ENCODE measurements around the gene SPN. TPM values are rescaled to one million over a fixed set of nuclear protein-coding genes. Genes with fewer than 3 reads are reported as not detected.

SPN gene
- total RNA-seq, 1 experiment from 2014 or later = not detected

DNA sequence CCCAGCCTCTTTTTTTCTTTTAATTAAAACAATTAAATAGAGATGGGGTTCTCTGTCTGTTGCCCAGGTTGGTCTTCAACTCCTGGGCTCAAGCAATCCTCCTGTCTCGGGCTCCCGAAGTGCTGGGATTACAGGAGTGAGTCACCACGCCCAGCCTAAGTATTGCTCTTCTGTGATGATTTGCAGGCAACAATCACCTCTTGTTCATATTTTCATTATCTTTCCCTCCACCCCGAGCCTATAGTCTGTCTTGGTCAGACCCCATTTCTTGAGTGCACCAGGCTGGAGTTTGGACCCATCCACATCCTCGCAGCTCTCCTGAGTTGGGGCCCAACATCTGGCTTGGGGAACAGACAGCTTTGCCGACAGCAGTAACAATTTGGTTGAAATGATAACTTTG is 4.3 kb upstream of the SPN start:
- intact Hi-C loops (cut with micrococcal nuclease; ENCODE audit: unreplicated experiment) = no loop called here
- TF ChIP-seq, protein P1, sequence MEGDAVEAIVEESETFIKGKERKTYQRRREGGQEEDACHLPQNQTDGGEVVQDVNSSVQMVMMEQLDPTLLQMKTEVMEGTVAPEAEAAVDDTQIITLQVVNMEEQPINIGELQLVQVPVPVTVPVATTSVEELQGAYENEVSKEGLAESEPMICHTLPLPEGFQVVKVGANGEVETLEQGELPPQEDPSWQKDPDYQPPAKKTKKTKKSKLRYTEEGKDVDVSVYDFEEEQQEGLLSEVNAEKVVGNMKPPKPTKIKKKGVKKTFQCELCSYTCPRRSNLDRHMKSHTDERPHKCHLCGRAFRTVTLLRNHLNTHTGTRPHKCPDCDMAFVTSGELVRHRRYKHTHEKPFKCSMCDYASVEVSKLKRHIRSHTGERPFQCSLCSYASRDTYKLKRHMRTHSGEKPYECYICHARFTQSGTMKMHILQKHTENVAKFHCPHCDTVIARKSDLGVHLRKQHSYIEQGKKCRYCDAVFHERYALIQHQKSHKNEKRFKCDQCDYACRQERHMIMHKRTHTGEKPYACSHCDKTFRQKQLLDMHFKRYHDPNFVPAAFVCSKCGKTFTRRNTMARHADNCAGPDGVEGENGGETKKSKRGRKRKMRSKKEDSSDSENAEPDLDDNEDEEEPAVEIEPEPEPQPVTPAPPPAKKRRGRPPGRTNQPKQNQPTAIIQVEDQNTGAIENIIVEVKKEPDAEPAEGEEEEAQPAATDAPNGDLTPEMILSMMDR (IDR thresholded peaks at IDR 0.05; ENCODE audit: unreplicated experiment) = no peak
- no peak for DNase-seq
- H3K4me3 Mint-ChIP-seq (ENCODE audit: low read depth, unreplicated experiment) = no peak overlapping the region
- H3K36me3 Mint-ChIP-seq (ENCODE audit: insufficient read depth, unreplicated experiment) = no peaks in the 10 kb centered on the region
- no peaks in the 10 kb centered on the region for H3K9me3 Mint-ChIP-seq (ENCODE audit: low read depth, unreplicated experiment)
- BruUV-seq (replicated peaks) = no TSS peak
- no peak overlapping the region for H3K27ac Mint-ChIP-seq (ENCODE audit: unreplicated experiment)
- CTCF ChIA-PET = interaction anchor here (0.7 kb wide), 1 partner anchor 70 kb away, joined by 3 read pairs; no protein-coding TSS in a partner anchor
- peaks cover 15% of the 10 kb centered on the region for H3K27me3 Mint-ChIP-seq (ENCODE audit: unreplicated experiment)
- no peaks in the 10 kb centered on the region for H3K4me1 Mint-ChIP-seq (ENCODE audit: low read depth, unreplicated experiment)

DNA sequence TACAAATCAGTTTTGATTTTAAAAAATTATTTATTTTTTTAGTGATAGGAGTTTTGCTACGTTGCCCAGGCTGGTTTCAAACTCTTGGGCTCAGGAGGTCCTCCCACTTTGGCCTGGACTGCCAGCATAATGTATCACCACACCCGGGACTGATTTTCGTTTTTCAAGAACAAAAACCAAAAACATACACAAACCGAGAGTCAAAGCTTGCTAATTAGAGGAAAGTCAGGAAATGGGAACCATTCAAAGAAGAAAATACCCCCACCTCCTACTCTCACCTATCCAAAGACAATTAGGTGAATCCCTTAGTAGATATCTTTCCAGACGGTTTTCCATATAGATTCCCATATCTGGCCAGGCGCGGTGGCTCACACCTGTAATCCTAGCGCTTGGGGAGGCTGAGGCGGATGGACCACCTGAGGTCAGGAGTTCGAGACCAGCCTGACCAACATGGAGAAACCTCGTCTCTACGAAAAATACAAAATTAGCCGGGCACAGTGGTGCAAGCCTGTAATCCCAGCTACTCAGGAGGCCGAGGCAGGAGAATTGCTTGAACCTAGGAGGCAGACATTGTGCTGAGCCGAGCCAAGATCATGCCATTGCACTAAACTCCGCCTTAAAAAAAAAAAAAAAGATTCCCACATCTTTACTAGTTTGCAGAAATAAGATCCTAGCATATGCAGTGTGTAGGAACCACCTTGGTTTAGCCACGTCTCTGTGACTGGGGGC is 883 bp upstream of the SPN start:
- CTCF ChIA-PET = interaction anchor here (1.6 kb wide), 1 partner anchor 11 kb away, joined by 3 read pairs; no protein-coding TSS in a partner anchor
- Mint-ChIP-seq H3K36me3 (ENCODE audit: insufficient read depth, unreplicated experiment) (no peaks in the 10 kb centered on the region), H3K4me3 (ENCODE audit: low read depth, unreplicated experiment) (no peak overlapping the region), H3K9me3 (ENCODE audit: low read depth, unreplicated experiment) (no peaks in the 10 kb centered on the region), H3K27me3 (ENCODE audit: unreplicated experiment) (peaks cover 15% of the 10 kb centered on the region), H3K27ac (ENCODE audit: unreplicated experiment) (no peak overlapping the region), H3K4me1 (ENCODE audit: low read depth, unreplicated experiment) (peaks cover 8% of the 10 kb centered on the region)
- no TSS peak for BruUV-seq (replicated peaks)
- no peak for DNase-seq
- intact Hi-C loops (cut with micrococcal nuclease; ENCODE audit: unreplicated experiment) = no loop called here
- TF ChIP-seq, protein P1 (IDR thresholded peaks at IDR 0.05; ENCODE audit: unreplicated experiment) = no peak

DNA sequence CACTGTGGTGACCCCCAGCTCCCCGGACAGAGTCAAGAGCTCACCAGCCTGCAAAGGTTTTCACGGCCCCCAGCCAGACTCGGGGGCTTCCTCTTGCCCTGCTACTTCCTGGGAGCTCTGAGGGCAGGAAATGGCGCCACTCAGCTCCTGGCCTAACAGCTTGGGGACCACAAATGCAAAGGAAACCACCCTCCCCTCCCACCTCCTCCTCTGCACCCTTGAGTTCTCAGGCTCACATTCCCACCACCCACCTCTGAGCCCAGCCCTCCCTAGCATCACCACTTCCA is 375 bp upstream of the SPN start:
- no TSS peak for BruUV-seq (replicated peaks)
- peaks cover 8% of the 10 kb centered on the region for H3K4me1 Mint-ChIP-seq (ENCODE audit: low read depth, unreplicated experiment)
- no peak for DNase-seq
- H3K9me3 Mint-ChIP-seq (ENCODE audit: low read depth, unreplicated experiment) = no peaks in the 10 kb centered on the region
- CTCF ChIA-PET = interaction anchor here (1.6 kb wide), 1 partner anchor 11 kb away, joined by 3 read pairs; no protein-coding TSS in a partner anchor
- H3K27ac Mint-ChIP-seq (ENCODE audit: unreplicated experiment) = no peak overlapping the region
- no peak overlapping the region for H3K4me3 Mint-ChIP-seq (ENCODE audit: low read depth, unreplicated experiment)
- no peaks in the 10 kb centered on the region for H3K36me3 Mint-ChIP-seq (ENCODE audit: insufficient read depth, unreplicated experiment)
- intact Hi-C loops (cut with micrococcal nuclease; ENCODE audit: unreplicated experiment) = no loop called here
- peaks cover 15% of the 10 kb centered on the region for H3K27me3 Mint-ChIP-seq (ENCODE audit: unreplicated experiment)
- TF ChIP-seq, protein P1 (IDR thresholded peaks at IDR 0.05; ENCODE audit: unreplicated experiment) = no peak

DNA sequence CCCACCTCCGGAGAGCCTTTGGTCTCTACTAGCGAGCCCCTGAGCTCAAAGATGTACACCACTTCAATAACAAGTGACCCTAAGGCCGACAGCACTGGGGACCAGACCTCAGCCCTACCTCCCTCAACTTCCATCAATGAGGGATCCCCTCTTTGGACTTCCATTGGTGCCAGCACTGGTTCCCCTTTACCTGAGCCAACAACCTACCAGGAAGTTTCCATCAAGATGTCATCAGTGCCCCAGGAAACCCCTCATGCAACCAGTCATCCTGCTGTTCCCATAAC is 702 bp downstream of the SPN start:
- peaks cover 8% of the 10 kb centered on the region for H3K4me1 Mint-ChIP-seq (ENCODE audit: low read depth, unreplicated experiment)
- CTCF ChIA-PET = interaction anchor here (0.6 to 1.6 kb wide), 2 partner anchors 12 to 643 kb away, joined by 3 read pairs; no protein-coding TSS in a partner anchor
- H3K9me3 Mint-ChIP-seq (ENCODE audit: low read depth, unreplicated experiment) = no peaks in the 10 kb centered on the region
- H3K36me3 Mint-ChIP-seq (ENCODE audit: insufficient read depth, unreplicated experiment) = no peaks in the 10 kb centered on the region
- peaks cover 9% of the 10 kb centered on the region for H3K27me3 Mint-ChIP-seq (ENCODE audit: unreplicated experiment)
- no peak overlapping the region for H3K4me3 Mint-ChIP-seq (ENCODE audit: low read depth, unreplicated experiment)
- intact Hi-C loops (cut with micrococcal nuclease; ENCODE audit: unreplicated experiment) = no loop called here
- H3K27ac Mint-ChIP-seq (ENCODE audit: unreplicated experiment) = no peak overlapping the region
- BruUV-seq (replicated peaks) = no TSS peak
- no peak for DNase-seq
- TF ChIP-seq, protein P1 (IDR thresholded peaks at IDR 0.05; ENCODE audit: unreplicated experiment) = no peak

Data from Calu3 (cell line).